ENCODE measurements around the gene AHI1. TPM values are rescaled to one million over a fixed set of nuclear protein-coding genes. Genes with fewer than 3 reads are reported as not detected.

The AHI1 gene
- total and polyA plus RNA-seq, 12 donors = 4.1 to 19.8 (median 11.9) TPM

- Histone ChIP-seq H3K4me1 (no peaks in the 10 kb centered on the region), H3K27me3 (no peaks in the 10 kb centered on the region), H3K27ac (no peak overlapping the region), H3K36me3 (peaks cover 0 to 7% (median 0%) of the 10 kb centered on the region in 9 donors), H3K9me3 (peaks cover 0 to 36% (median 0%) of the 10 kb centered on the region in 11 donors), H3K4me3 (no peak overlapping the region)
- ATAC-seq = no peak
- intact Hi-C loops (cut with DNase I) = no loop called here
- TF ChIP-seq CTCF (IDR thresholded peaks at IDR 0.05) = no peak
- no peak for DNase-seq
- WGBS, 2 donors = 96 to 99% methylated on average over 4 of the region's 4 CpGs
These were observed 135.4 kb downstream of the AHI1 start for GRCh38 chr6:135362124-135362523.

GRCh38 chr6:135360222-135360621 is 137.3 kb downstream of the AHI1 start:
- 97 to 98% methylated on average over 2 of the region's 2 CpGs for WGBS, 2 donors
- no peak for TF ChIP-seq CTCF (IDR thresholded peaks at IDR 0.05)
- Histone ChIP-seq H3K4me1 (no peaks in the 10 kb centered on the region), H3K27me3 (no peaks in the 10 kb centered on the region), H3K9me3 (peaks cover 0 to 20% (median 0%) of the 10 kb centered on the region in 11 donors), H3K27ac (no peak overlapping the region), H3K36me3 (peaks cover 0 to 7% (median 0%) of the 10 kb centered on the region in 9 donors), H3K4me3 (no peak overlapping the region)
- DNase-seq (no peak), ATAC-seq (no peak)
- intact Hi-C loops (cut with DNase I) = no loop called here

GRCh38 chr6:135358985-135359384 is 138.6 kb downstream of the AHI1 start:
- no peak overlapping the region for H3K4me3 ChIP-seq
- peak overlapping the region in 1 of 10 donors; percentile 37 for H3K27ac ChIP-seq
- ATAC-seq (no peak), DNase-seq (no peak)
- H3K4me1 ChIP-seq = no peaks in the 10 kb centered on the region
- H3K9me3 ChIP-seq = peaks cover 0 to 13% (median 0%) of the 10 kb centered on the region in 11 donors
- H3K36me3 ChIP-seq = peaks cover 0 to 7% (median 0%) of the 10 kb centered on the region in 9 donors
- no peaks in the 10 kb centered on the region for H3K27me3 ChIP-seq
- WGBS, 2 donors = 94 to 95% methylated on average over 2 of the region's 2 CpGs
- no peak for TF ChIP-seq CTCF (IDR thresholded peaks at IDR 0.05)
- intact Hi-C loops (cut with DNase I) = no loop called here

- peak overlapping the region in 1 of 10 donors; percentile 37 for H3K27ac ChIP-seq
- H3K36me3 ChIP-seq = peaks cover 0 to 7% (median 0%) of the 10 kb centered on the region in 9 donors
- no peak for ATAC-seq
- DNase-seq = no peak
- intact Hi-C loops (cut with DNase I) = no loop called here
- no peaks in the 10 kb centered on the region for H3K4me1 ChIP-seq
- H3K9me3 ChIP-seq = peaks cover 0 to 13% (median 0%) of the 10 kb centered on the region in 11 donors
- 92 to 97% methylated on average over 1 of the region's 1 CpG for WGBS, 2 donors
- H3K27me3 ChIP-seq = no peaks in the 10 kb centered on the region
- H3K4me3 ChIP-seq = no peak overlapping the region
- no peak for TF ChIP-seq CTCF (IDR thresholded peaks at IDR 0.05)
These were observed 139.2 kb downstream of the AHI1 start for GRCh38 chr6:135358251-135358821.
